NT2/D1 (cell line): ENCODE results near the gene RBPJ.

Experiments used
- YY1 ChIP-seq: IDR thresholded peaks from 2 replicates; pipeline ENCODE4 v1.6.1; 2011; ENCODE audit not compliant: insufficient read length, insufficient read depth
- ZNF274 ChIP-seq: IDR thresholded peaks from 2 replicates; pipeline ENCODE4 v1.6.1; 2011; ENCODE audit warnings: mild to moderate bottlenecking, low read depth, low read length

- TF ChIP-seq YY1 = no peak
- no peak for TF ChIP-seq ZNF274
These were observed 47.0 kb downstream of the RBPJ start for GRCh38 chr4:26367811-26368210.
